ENCODE data around the gene THSD8.

GRCh38 chr19:12797141-12797587 is 4.7 kb upstream of the THSD8 start:
- TF ChIP-seq CTCF (conservative IDR thresholded peaks at IDR 0.05 in 1 of 2, IDR thresholded peaks at IDR 0.05 in 1 of 2; ENCODE audit: extremely low read depth in 1 of 2, insufficient read depth in 1 of 2, low read depth in 1 of 2, low read length in 2 of 2) (no peak), EZH2 (IDR thresholded peaks at IDR 0.05; ENCODE audit: borderline replicate concordance, low read length) (no peak)

Data from mammary epithelial cell (primary cell).